HG03135 (cell line): Measurements from ENCODE around the gene TMEM108.

ENCODE experiments used
- ATAC-seq: cut with Tn5 transposase; IDR thresholded peaks from one replicate; pipeline ENCODE4 v1.9.1; 2021; ENCODE audit warnings: mild to moderate bottlenecking, moderate library complexity; ENCODE audit not compliant: unreplicated experiment

TMEM108 gene

GRCh38 chr3:133270631-133271030 lies 232.4 kb downstream of the TMEM108 start:
- no peak for ATAC-seq

GRCh38 chr3:133271042-133271441 lies 232.9 kb downstream of the TMEM108 start:
- ATAC-seq: no peak

DNA sequence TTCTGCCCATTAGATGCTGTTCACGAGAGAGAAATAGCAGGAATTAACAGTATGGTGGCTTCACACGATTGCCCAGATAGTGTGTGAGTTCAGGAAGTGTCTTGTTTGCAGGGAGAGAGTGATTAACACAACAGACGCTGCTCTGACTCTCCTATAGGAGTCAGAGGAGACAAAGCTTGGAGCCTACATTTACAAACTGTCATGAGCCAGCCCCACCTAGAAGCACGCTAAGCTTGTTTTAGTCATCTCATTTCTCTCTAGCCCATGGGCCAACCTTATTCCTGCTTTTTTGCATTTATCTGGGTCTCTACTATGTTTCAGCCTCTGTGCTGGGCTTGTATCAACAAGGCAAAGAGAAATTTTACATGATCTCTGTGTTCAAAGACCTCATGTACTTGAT lies 233.3 kb downstream of the TMEM108 start:
- ATAC-seq: no peak

DNA sequence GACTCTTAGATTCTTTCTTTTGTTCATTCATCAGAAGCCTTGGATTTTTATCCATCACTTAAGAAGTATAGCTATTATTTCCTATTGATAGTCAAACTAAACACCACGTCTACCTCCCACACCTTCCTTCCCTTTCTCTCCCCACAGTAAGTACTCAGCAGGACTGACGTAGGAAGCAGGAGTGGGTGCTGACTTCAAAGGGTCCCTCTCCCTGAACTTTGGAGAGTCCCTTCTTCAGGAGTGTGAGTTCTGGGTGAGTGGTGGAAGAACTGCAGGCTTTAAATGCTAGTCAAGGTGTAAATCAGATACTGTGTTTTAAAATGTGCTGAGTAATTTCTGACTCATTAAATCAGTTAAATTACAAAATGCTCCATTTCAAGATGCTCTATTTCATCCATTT lies 235.2 kb downstream of the TMEM108 start:
- ATAC-seq: no peak

DNA sequence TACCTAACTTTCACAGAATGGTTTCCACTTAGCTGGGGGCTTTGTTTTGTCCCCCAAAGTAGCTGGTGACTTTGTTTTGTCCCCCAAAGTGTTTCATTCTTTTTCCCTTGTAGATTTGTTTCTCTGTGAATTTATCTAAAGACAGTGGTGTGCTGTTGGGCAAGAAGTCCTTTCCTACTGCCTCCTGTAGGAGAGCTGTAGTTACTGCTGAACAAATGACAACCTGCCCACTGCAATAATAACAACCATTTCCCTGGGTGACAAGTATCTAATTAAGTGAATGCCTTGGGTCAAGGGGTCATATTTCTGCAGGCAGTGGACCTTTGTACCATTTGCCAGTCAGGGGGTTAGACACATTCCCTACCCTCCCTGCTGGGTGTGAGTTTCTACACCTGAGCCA lies 236.3 kb downstream of the TMEM108 start:
- ATAC-seq: no peak

DNA sequence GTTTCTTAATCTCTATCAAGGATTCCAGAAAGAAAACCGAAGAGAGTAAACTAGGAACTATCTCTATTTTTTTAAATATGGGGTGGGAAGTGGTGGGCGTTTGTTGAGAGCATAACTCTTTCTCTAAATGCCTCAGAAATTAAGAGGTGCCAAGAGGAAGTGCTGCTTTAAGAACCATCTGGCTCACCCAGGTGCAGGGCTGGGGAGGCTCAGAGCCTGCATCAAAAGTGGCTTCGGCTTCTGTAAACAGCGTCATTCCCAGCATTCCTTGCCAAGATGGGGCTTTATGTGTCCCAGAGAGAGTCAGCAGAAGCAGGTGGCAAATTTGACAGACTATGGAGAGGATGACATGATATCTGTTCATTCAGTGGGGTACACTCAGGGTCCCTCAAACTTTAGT lies 238.4 kb downstream of the TMEM108 start:
- ATAC-seq: no peak

GRCh38 chr3:133277813-133278212 lies 239.6 kb downstream of the TMEM108 start:
- ATAC-seq: no peak

DNA sequence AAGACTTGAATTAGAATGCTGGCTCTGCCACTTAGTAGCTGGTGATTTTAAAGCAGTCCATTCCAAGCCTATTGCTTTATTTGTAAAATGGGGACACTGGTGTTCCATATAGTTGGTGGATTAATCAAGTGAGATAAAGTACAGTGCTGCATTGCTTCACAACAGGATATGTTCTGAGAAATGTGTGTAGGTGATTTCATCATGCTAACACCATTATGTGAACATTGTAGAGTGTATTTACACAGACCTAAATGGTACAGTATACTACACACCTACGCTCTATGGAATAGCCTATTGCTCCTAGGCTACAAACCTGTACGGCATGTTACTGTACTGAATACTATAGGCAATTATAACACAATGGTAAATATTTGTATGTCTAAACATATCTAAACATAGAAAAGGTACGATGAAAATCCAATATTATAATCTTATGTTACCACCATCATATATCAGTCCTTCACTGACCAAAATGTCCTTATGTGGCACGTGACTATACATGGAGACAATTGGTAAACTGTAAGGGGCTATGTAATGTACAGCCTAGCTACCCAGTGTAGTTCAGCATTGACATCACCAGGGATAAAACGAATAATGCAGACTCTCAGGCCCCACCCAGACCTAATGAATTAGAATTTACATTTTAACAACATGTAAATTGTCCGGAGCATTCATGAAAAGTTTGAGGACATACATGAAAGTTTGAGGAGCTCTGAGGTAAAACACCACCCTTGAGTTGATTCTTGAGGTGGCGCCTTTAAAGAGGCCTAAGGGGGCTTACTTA lies 240.3 kb downstream of the TMEM108 start:
- no peak for ATAC-seq

GRCh38 chr3:133280586-133280985 lies 242.4 kb downstream of the TMEM108 start:
- no peak for ATAC-seq

DNA sequence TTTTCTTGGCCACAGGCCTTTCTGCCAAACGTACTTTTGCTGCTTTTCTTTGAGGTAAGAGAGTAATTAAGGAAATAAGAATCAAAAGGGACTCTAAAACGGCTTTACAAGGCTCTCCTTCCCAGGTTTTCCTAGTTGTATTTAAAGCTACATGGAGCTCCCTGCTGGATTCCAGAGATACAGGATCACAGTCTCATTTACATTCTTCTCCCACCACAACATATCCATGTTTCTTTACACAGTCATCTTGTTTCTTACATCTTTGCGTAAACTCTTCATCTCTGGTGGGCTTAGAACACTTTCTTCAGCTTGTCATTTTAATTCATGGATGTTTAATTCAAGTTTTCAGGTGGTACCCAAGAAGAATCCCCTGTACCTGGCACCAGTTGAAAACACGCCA lies 244.0 kb downstream of the TMEM108 start:
- ATAC-seq: no peak

GRCh38 chr3:133283958-133284807 lies 246.0 kb downstream of the TMEM108 start:
- ATAC-seq: no peak

- ATAC-seq: no peak
Observed at GRCh38 chr3:133289322-133289721, 251.1 kb downstream of the TMEM108 start.

GRCh38 chr3:133292296-133292695 lies 254.1 kb downstream of the TMEM108 start:
- no peak for ATAC-seq

GRCh38 chr3:133293397-133294110 lies 255.4 kb downstream of the TMEM108 start:
- ATAC-seq: no peak

DNA sequence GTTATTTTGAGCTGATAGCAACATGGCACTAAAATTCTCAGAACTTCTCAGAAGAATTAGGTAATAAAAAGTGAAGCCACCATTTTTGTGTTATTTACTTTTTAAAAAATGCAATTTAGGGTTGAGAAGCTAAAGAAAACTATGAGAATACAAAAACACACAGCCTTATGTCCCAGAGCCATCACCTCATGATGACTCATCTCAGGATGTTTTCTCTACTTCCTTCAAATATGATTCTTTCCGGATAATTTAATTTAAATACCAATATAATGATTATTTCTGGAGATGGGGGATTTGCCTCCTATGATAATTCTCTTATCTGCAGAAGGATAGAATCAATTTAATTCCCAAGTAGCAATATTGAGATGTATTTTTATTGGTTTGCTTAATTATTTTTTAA lies 256.1 kb downstream of the TMEM108 start:
- no peak for ATAC-seq

DNA sequence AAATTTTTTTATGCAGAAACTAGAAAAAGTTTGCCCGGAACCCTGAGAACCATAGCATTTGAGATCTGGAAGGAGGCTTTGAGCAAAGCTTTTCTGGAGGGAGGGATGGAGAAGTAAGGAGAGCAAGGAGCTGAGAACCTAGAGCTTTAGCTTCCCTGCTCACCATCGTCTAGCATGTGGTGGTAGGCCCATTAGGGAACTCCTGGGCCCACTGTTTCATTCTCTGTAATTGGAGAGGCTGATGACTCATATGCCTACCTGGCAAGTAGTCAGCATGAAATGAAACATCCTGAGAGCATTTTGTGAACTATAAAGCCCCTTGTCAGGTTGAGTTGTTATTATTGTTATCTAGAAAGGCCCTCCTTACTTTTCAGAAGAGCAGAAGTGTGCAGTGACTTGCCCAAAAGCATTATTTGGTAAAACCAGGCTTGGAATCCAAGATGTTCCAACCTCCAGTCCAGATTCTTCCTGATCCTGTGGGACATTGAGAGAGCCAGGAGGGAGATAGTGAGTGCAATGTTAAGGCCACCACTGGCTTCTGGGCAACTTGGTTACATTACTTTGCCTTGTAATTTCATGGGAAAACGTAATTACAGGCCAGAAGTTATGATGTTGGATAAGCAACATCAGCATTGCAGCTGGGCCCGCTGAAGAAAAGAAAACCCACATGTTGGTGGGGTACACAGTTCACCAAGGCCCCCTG lies 257.2 kb downstream of the TMEM108 start:
- ATAC-seq: no peak

DNA sequence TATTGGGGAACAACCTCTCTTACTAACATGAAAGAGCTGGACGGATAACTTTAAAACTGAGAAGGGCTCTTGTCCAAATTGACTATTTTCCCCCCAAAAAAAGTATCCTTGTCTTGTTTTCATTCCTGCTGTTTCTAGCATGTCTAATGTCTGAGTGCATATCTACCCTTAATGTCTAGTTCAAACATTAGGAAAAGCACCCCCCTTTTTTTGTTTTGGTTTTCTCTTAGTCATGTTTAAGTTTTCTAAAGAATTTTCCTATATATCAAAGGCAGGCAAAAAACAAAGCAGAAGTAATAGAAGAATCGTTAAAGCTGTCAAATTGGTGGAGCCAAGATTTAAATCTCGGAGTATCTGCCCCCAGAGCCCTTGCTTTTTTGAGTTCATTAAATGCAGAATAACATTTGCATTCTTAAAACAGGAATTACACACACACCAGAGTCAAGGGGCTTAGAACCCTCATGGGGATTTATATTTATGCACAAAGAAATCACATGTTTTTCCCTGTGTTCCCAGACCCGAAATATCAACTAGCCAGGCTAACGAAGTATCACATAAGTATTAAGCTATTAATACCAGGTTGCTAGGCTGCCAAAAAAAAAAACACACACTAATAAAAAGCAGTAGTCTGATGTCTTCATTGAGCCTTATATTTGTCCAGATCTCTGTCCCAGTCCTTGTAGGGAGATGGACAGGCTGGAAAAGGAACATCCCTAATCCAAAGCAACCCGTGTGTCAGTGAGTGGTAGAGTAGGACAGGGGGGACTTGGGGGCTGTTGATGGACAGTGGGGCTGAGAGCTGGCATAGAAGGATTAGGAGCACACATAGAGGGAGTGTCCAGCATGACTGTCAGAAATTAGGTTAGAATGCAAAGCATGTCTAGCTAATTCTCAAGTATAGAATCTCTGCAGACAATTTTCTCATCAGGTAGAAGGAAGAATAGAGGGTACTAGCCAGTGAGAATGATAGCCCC lies 258.0 kb downstream of the TMEM108 start:
- no peak for ATAC-seq

DNA sequence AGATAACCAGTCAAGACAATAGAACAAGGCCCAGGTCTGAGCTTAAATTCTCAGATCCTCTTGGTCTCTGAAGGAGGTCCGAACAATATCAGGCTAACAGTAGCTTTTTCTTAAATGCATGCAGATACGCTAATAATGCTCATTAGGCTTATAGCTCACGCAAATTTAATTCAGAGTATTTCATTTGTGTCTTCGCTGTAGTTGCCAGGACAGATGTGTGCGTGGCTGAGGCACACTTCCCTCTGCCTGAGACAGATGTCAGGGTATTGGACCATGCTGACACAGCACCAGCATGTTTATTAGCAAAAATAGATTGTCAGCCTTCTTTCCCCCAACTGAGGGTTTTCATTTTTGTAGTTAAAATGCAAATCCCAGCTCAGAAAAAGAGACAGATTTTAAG lies 258.8 kb downstream of the TMEM108 start:
- no peak for ATAC-seq

DNA sequence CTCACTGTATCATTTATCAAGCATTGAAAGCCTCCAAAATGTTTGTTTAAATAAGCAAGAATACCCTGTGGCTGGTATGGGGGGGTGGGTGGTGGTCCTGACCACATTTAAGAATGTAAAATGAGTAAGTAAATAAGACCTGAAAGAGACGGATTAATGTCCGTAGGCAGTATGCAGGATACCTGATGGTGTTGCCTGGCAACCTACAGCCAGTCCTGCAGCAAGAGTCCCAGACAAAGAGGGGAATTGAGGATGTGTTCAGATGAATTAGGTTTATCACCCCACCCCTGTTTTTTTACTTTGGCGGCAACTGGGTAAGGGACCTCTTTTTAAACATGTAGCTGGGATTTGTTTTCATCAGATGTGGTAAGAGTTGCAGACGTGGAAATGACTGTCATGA lies 261.9 kb downstream of the TMEM108 start:
- ATAC-seq: no peak

GRCh38 chr3:133301194-133301593 lies 263.0 kb downstream of the TMEM108 start:
- ATAC-seq: no peak
